Neural cell (in vitro differentiated cells): ENCODE results near the gene SYNGR1.

ENCODE experiments used
- CTCF ChIP-seq: fragments of 450-650 bp; IDR thresholded peaks from 2 replicates; pipeline ENCODE4 v1.5.1; 2014; ENCODE audit warnings: antibody characterized with exemption, mild to moderate bottlenecking, moderate library complexity; ENCODE audit not compliant: poor library complexity, severe bottlenecking
- EP300 ChIP-seq: fragments of 450-650 bp; conservative IDR thresholded peaks from 2 replicates; pipeline ENCODE4 v1.6.1; 2014; ENCODE audit warnings: antibody characterized with exemption, mild to moderate bottlenecking, moderate library complexity; ENCODE audit not compliant: poor library complexity, severe bottlenecking
- EZH2 ChIP-seq: fragments of 200-600, 300-800 bp; shearing (Covaris generic), sonication (generic); IDR thresholded peaks from 2 replicates; pipeline ENCODE4 v1.6.1; 2014; ENCODE audit warnings: antibody characterized with exemption, low read length, borderline replicate concordance, mild to moderate bottlenecking; ENCODE audit not compliant: insufficient read depth, poor library complexity, severe bottlenecking
- POLR2AphosphoS5 ChIP-seq: IDR thresholded peaks from 2 replicates; pipeline ENCODE4 v1.6.1; 2012
- REST ChIP-seq: IDR thresholded peaks from 2 replicates; pipeline ENCODE4 v1.6.1; 2012; ENCODE audit warnings: borderline replicate concordance
- SMC3 ChIP-seq: fragments of 450-650 bp; conservative IDR thresholded peaks from 2 replicates; pipeline ENCODE4 v1.6.1; 2014; ENCODE audit warnings: antibody characterized with exemption, mild to moderate bottlenecking, moderate library complexity; ENCODE audit not compliant: poor library complexity
- TAF1 ChIP-seq: IDR thresholded peaks from 2 replicates; pipeline ENCODE4 v1.6.1; 2012; ENCODE audit warnings: low read depth

GRCh38 chr22:39359659-39360195, 9.9 kb downstream of the SYNGR1 start:
- no peak for TF ChIP-seq POLR2AphosphoS5
- no peak for TF ChIP-seq TAF1
- no peak for TF ChIP-seq CTCF
- TF ChIP-seq REST = no peak
- no peak for TF ChIP-seq EP300
- TF ChIP-seq EZH2 = no peak
- no peak for TF ChIP-seq SMC3
